ENCODE data around the gene SLC6A1. TPM values are rescaled to one million over a fixed set of nuclear protein-coding genes. Genes with fewer than 3 reads are reported as not detected.

SLC6A1 gene
- total and polyA plus RNA-seq, 5 donors from 2014 or later: not detected

GRCh38 chr3:10980312-10980711 is 12.2 kb upstream of the SLC6A1 start:
- ATAC-seq (ENCODE audit: low read depth in 2 of 2): no peak
- H3K9me3 ChIP-seq (ENCODE audit: control insufficient read depth in 2 of 2, low read length in 2 of 2): no peaks in the 10 kb centered on the region

GRCh38 chr3:10981031-10981430 is 11.5 kb upstream of the SLC6A1 start:
- H3K27me3 ChIP-seq (ENCODE audit: control insufficient read depth, insufficient read depth, low read length): peaks cover 2% of the 10 kb centered on the region
- H3K9me3 Mint-ChIP-seq: peaks cover 0 to 3% (median 0%) of the 10 kb centered on the region in 7 donors
- no peaks in the 10 kb centered on the region for H3K36me3 Mint-ChIP-seq
- no peaks in the 10 kb centered on the region for H3K4me1 Mint-ChIP-seq
- no peak for ATAC-seq (ENCODE audit: low read depth in 2 of 2)
- no peak overlapping the region for H3K4me3 ChIP-seq (ENCODE audit: low read depth, low read length)
- H3K27ac ChIP-seq (ENCODE audit: insufficient read depth, low read length, poor library complexity, severe bottlenecking): no peak overlapping the region
- no peaks in the 10 kb centered on the region for H3K4me1 ChIP-seq (ENCODE audit: control insufficient read depth, insufficient read depth, low read length, poor library complexity, severe bottlenecking)
- H3K9me3 ChIP-seq (ENCODE audit: control insufficient read depth in 2 of 2, low read length in 2 of 2): no peaks in the 10 kb centered on the region
- no peak for DNase-seq
- H3K27me3 Mint-ChIP-seq: peaks cover 4% of the 10 kb centered on the region
- H3K36me3 ChIP-seq (ENCODE audit: control insufficient read depth, insufficient read depth, low read length): no peaks in the 10 kb centered on the region
- H3K27ac Mint-ChIP-seq: no peak overlapping the region
- no peak overlapping the region for H3K4me3 Mint-ChIP-seq

More at GRCh38 chr3:10980312-10980711, 12.2 kb upstream of the SLC6A1 start:
- H3K27ac Mint-ChIP-seq: no peak overlapping the region
- Histone ChIP-seq H3K4me1 (ENCODE audit: control insufficient read depth, insufficient read depth, low read length, poor library complexity, severe bottlenecking) (no peaks in the 10 kb centered on the region), H3K36me3 (ENCODE audit: control insufficient read depth, insufficient read depth, low read length) (no peaks in the 10 kb centered on the region), H3K27me3 (ENCODE audit: control insufficient read depth, insufficient read depth, low read length) (peaks cover 2% of the 10 kb centered on the region), H3K4me3 (ENCODE audit: low read depth, low read length) (no peak overlapping the region), H3K27ac (ENCODE audit: insufficient read depth, low read length, poor library complexity, severe bottlenecking) (no peak overlapping the region)
- no peaks in the 10 kb centered on the region for H3K4me1 Mint-ChIP-seq
- no peak overlapping the region for H3K4me3 Mint-ChIP-seq
- no peaks in the 10 kb centered on the region for H3K36me3 Mint-ChIP-seq
- no peak for DNase-seq
- peaks cover 0 to 3% (median 0%) of the 10 kb centered on the region in 7 donors for H3K9me3 Mint-ChIP-seq
- H3K27me3 Mint-ChIP-seq: peaks cover 4% of the 10 kb centered on the region

GRCh38 chr3:10981961-10982360 is 10.6 kb upstream of the SLC6A1 start:
- Mint-ChIP-seq H3K4me3 (no peak overlapping the region), H3K4me1 (no peaks in the 10 kb centered on the region), H3K27ac (no peak overlapping the region), H3K27me3 (peaks cover 4% of the 10 kb centered on the region), H3K36me3 (no peaks in the 10 kb centered on the region), H3K9me3 (peaks cover 0 to 1% (median 0%) of the 10 kb centered on the region in 7 donors)
- Histone ChIP-seq H3K27me3 (ENCODE audit: control insufficient read depth, insufficient read depth, low read length) (peaks cover 2% of the 10 kb centered on the region), H3K9me3 (ENCODE audit: control insufficient read depth in 2 of 2, low read length in 2 of 2) (no peaks in the 10 kb centered on the region), H3K36me3 (ENCODE audit: control insufficient read depth, insufficient read depth, low read length) (no peaks in the 10 kb centered on the region), H3K27ac (ENCODE audit: insufficient read depth, low read length, poor library complexity, severe bottlenecking) (no peak overlapping the region), H3K4me1 (ENCODE audit: control insufficient read depth, insufficient read depth, low read length, poor library complexity, severe bottlenecking) (no peaks in the 10 kb centered on the region), H3K4me3 (ENCODE audit: low read depth, low read length) (no peak overlapping the region)
- ATAC-seq (ENCODE audit: low read depth in 2 of 2) (no peak), DNase-seq (no peak)

GRCh38 chr3:10982782-10983181 is 9.8 kb upstream of the SLC6A1 start:
- H3K9me3 Mint-ChIP-seq: peaks cover 0 to 1% (median 0%) of the 10 kb centered on the region in 7 donors
- H3K27ac Mint-ChIP-seq: no peak overlapping the region
- Histone ChIP-seq H3K27ac (ENCODE audit: insufficient read depth, low read length, poor library complexity, severe bottlenecking) (no peak overlapping the region), H3K9me3 (ENCODE audit: control insufficient read depth in 2 of 2, low read length in 2 of 2) (no peaks in the 10 kb centered on the region), H3K4me1 (ENCODE audit: control insufficient read depth, insufficient read depth, low read length, poor library complexity, severe bottlenecking) (no peaks in the 10 kb centered on the region), H3K27me3 (ENCODE audit: control insufficient read depth, insufficient read depth, low read length) (peaks cover 2% of the 10 kb centered on the region), H3K36me3 (ENCODE audit: control insufficient read depth, insufficient read depth, low read length) (no peaks in the 10 kb centered on the region), H3K4me3 (ENCODE audit: low read depth, low read length) (no peak overlapping the region)
- peaks cover 4% of the 10 kb centered on the region for H3K27me3 Mint-ChIP-seq
- DNase-seq: no peak
- no peak overlapping the region for H3K4me3 Mint-ChIP-seq
- H3K4me1 Mint-ChIP-seq: no peaks in the 10 kb centered on the region
- no peaks in the 10 kb centered on the region for H3K36me3 Mint-ChIP-seq
- no peak for ATAC-seq (ENCODE audit: low read depth in 2 of 2)

GRCh38 chr3:10983219-10983916 is 9.2 kb upstream of the SLC6A1 start:
- peaks cover 0 to 1% (median 0%) of the 10 kb centered on the region in 7 donors for H3K9me3 Mint-ChIP-seq
- ATAC-seq (ENCODE audit: low read depth in 2 of 2) (no peak), DNase-seq (peak in 1 of 3 donors; percentile 23)
- no peaks in the 10 kb centered on the region for H3K36me3 ChIP-seq (ENCODE audit: control insufficient read depth, insufficient read depth, low read length)
- H3K4me1 ChIP-seq (ENCODE audit: control insufficient read depth, insufficient read depth, low read length, poor library complexity, severe bottlenecking): no peaks in the 10 kb centered on the region
- no peak overlapping the region for H3K4me3 ChIP-seq (ENCODE audit: low read depth, low read length)
- H3K4me3 Mint-ChIP-seq: no peak overlapping the region
- H3K4me1 Mint-ChIP-seq: peaks cover 0 to 2% (median 0%) of the 10 kb centered on the region in 4 donors
- H3K9me3 ChIP-seq (ENCODE audit: control insufficient read depth in 2 of 2, low read length in 2 of 2): no peaks in the 10 kb centered on the region
- H3K36me3 Mint-ChIP-seq: no peaks in the 10 kb centered on the region
- H3K27ac Mint-ChIP-seq: no peak overlapping the region
- H3K27ac ChIP-seq (ENCODE audit: insufficient read depth, low read length, poor library complexity, severe bottlenecking): no peak overlapping the region
- peaks cover 2% of the 10 kb centered on the region for H3K27me3 ChIP-seq (ENCODE audit: control insufficient read depth, insufficient read depth, low read length)
- peaks cover 5% of the 10 kb centered on the region for H3K27me3 Mint-ChIP-seq

- Mint-ChIP-seq H3K27ac (no peak overlapping the region), H3K4me1 (peaks cover 0 to 2% (median 0%) of the 10 kb centered on the region in 4 donors)
- no peak overlapping the region for H3K4me3 ChIP-seq (ENCODE audit: low read depth, low read length)
These were observed 8.1 kb upstream of the SLC6A1 start for GRCh38 chr3:10984371-10984896.

GRCh38 chr3:10985181-10985580 is 7.4 kb upstream of the SLC6A1 start:
- no peak overlapping the region for H3K4me3 Mint-ChIP-seq
- H3K27ac Mint-ChIP-seq: no peak overlapping the region
- no peak overlapping the region for H3K4me3 ChIP-seq (ENCODE audit: low read depth, low read length)
- ATAC-seq (ENCODE audit: low read depth in 2 of 2) (no peak), DNase-seq (no peak)
- H3K27me3 Mint-ChIP-seq: peaks cover 17% of the 10 kb centered on the region
- H3K4me1 Mint-ChIP-seq: peaks cover 0 to 2% (median 0%) of the 10 kb centered on the region in 4 donors
- peaks cover 0 to 1% (median 0%) of the 10 kb centered on the region in 7 donors for H3K9me3 Mint-ChIP-seq
- H3K36me3 ChIP-seq (ENCODE audit: control insufficient read depth, insufficient read depth, low read length): no peaks in the 10 kb centered on the region
- H3K27ac ChIP-seq (ENCODE audit: insufficient read depth, low read length, poor library complexity, severe bottlenecking): no peak overlapping the region
- H3K4me1 ChIP-seq (ENCODE audit: control insufficient read depth, insufficient read depth, low read length, poor library complexity, severe bottlenecking): no peaks in the 10 kb centered on the region
- no peaks in the 10 kb centered on the region for H3K9me3 ChIP-seq (ENCODE audit: control insufficient read depth in 2 of 2, low read length in 2 of 2)
- H3K36me3 Mint-ChIP-seq: no peaks in the 10 kb centered on the region
- H3K27me3 ChIP-seq (ENCODE audit: control insufficient read depth, insufficient read depth, low read length): peaks cover 6% of the 10 kb centered on the region

More at GRCh38 chr3:10984371-10984896, 8.1 kb upstream of the SLC6A1 start:
- Mint-ChIP-seq H3K27me3 (peaks cover 11% of the 10 kb centered on the region), H3K9me3 (no peaks in the 10 kb centered on the region), H3K36me3 (no peaks in the 10 kb centered on the region), H3K4me3 (no peak overlapping the region)
- no peaks in the 10 kb centered on the region for H3K4me1 ChIP-seq (ENCODE audit: control insufficient read depth, insufficient read depth, low read length, poor library complexity, severe bottlenecking)
- H3K27me3 ChIP-seq (ENCODE audit: control insufficient read depth, insufficient read depth, low read length): peaks cover 2% of the 10 kb centered on the region
- no peak overlapping the region for H3K27ac ChIP-seq (ENCODE audit: insufficient read depth, low read length, poor library complexity, severe bottlenecking)
- ATAC-seq (ENCODE audit: low read depth in 2 of 2) (no peak), DNase-seq (no peak)
- H3K9me3 ChIP-seq (ENCODE audit: control insufficient read depth in 2 of 2, low read length in 2 of 2): no peaks in the 10 kb centered on the region
- H3K36me3 ChIP-seq (ENCODE audit: control insufficient read depth, insufficient read depth, low read length): no peaks in the 10 kb centered on the region

- H3K36me3 ChIP-seq (ENCODE audit: control insufficient read depth, insufficient read depth, low read length): no peaks in the 10 kb centered on the region
- no peak overlapping the region for H3K27ac Mint-ChIP-seq
- DNase-seq (no peak), ATAC-seq (ENCODE audit: low read depth in 2 of 2) (no peak)
- H3K4me1 Mint-ChIP-seq: peaks cover 0 to 7% (median 0%) of the 10 kb centered on the region in 4 donors
- H3K27me3 ChIP-seq (ENCODE audit: control insufficient read depth, insufficient read depth, low read length): peaks cover 19% of the 10 kb centered on the region
- H3K27ac ChIP-seq (ENCODE audit: insufficient read depth, low read length, poor library complexity, severe bottlenecking): no peak overlapping the region
- H3K4me3 ChIP-seq (ENCODE audit: low read depth, low read length): no peak overlapping the region
- peaks cover 27% of the 10 kb centered on the region for H3K27me3 Mint-ChIP-seq
- H3K9me3 Mint-ChIP-seq: peaks cover 0 to 1% (median 0%) of the 10 kb centered on the region in 7 donors
- no peak overlapping the region for H3K4me3 Mint-ChIP-seq
- no peaks in the 10 kb centered on the region for H3K36me3 Mint-ChIP-seq
- no peaks in the 10 kb centered on the region for H3K4me1 ChIP-seq (ENCODE audit: control insufficient read depth, insufficient read depth, low read length, poor library complexity, severe bottlenecking)
- H3K9me3 ChIP-seq (ENCODE audit: control insufficient read depth in 2 of 2, low read length in 2 of 2): peaks cover 0 to 2% of the 10 kb centered on the region in 2 experiments
These were observed 6.0 kb upstream of the SLC6A1 start for GRCh38 chr3:10986592-10986991.
